IMR-90 (cell line): ENCODE measurements around the gene C17orf50. TPM values are rescaled to one million over a fixed set of nuclear protein-coding genes. Genes with fewer than 3 reads are reported as not detected.

Experiments used
- ATAC-seq: fragments of 200-7000 bp; cut with Tn5 transposase; 2 replicates; pipeline ENCODE4 v1.9.1; 2020; ENCODE audit warnings: low read depth, mild to moderate bottlenecking, moderate library complexity
- BruUV-seq: library from RNA; stranded (reverse); fragments of 400-500 nt; replicated peaks from 2 replicates; lab custom pipeline; 2021; lab: Mats Ljungman, UMichigan
- CTCF ChIA-PET: fragments of 300-600 bp; formaldehyde crosslinking; extraction: SDS; loops from one replicate; lab custom pipeline; 2021; ENCODE audit warnings: antibody characterized with exemption; lab: Yijun Ruan, JAX
- POLR2A ChIA-PET: fragments of 300-600 bp; sonication (Branson Sonifier 250); formaldehyde crosslinking; loops from one replicate; lab custom pipeline; 2022; ENCODE audit warnings: antibody characterized with exemption; ENCODE audit not compliant: unreplicated experiment; lab: Charles Lee
- DNase-seq: peaks from one replicate; pipeline ENCODE4 v3.0.0; 2013
- H2AFZ ChIP-seq: replicated peaks from 2 replicates; pipeline ENCODE3; 2013; ENCODE audit warnings: low read length, mild to moderate bottlenecking; ENCODE audit not compliant: poor library complexity
- H2AK5ac ChIP-seq: 2 replicates; pipeline ENCODE4 v1.6.1; 2013; ENCODE audit warnings: low read depth, low read length, inconsistent platforms
- H2AK9ac ChIP-seq: replicated peaks from 2 replicates; pipeline ENCODE3; 2013; ENCODE audit warnings: mild to moderate bottlenecking, low read depth, low read length, moderate library complexity; ENCODE audit not compliant: poor library complexity
- H2BK120ac ChIP-seq: 2 replicates; pipeline ENCODE4 v1.6.1; 2013; ENCODE audit warnings: low read depth, low read length, inconsistent platforms
- H2BK15ac ChIP-seq: 3 replicates; pipeline ENCODE4 v1.6.1; 2013; ENCODE audit warnings: low read depth, low read length, inconsistent platforms
- H2BK20ac ChIP-seq: 2 replicates; pipeline ENCODE4 v1.6.1; 2013; ENCODE audit warnings: low read depth, mild to moderate bottlenecking, inconsistent platforms, low read length, moderate library complexity
- H2BK5ac ChIP-seq: 2 replicates; pipeline ENCODE4 v1.6.1; 2013; ENCODE audit warnings: mild to moderate bottlenecking, low read depth, low read length, inconsistent platforms; ENCODE audit not compliant: poor library complexity, severe bottlenecking
- H3K14ac ChIP-seq: replicated peaks from 2 replicates; pipeline ENCODE4 v1.6.1; 2013; ENCODE audit warnings: low read depth, low read length, inconsistent platforms
- H3K18ac ChIP-seq: 2 replicates; pipeline ENCODE4 v1.6.1; 2013; ENCODE audit warnings: low read depth, low read length, control low read depth
- H3K23ac ChIP-seq: 2 replicates; pipeline ENCODE4 v1.6.1; 2013; ENCODE audit warnings: low read depth, low read length, inconsistent platforms
- H3K27ac ChIP-seq: 2 replicates; pipeline ENCODE4 v1.5.1; 2013; ENCODE audit warnings: mild to moderate bottlenecking, control low read depth, low read length; ENCODE audit not compliant: insufficient read depth
- H3K27me3 ChIP-seq: 2 replicates; pipeline ENCODE4 v1.6.1; 2013; ENCODE audit warnings: low read length; ENCODE audit not compliant: control insufficient read depth, insufficient read depth
- H3K36me3 ChIP-seq: 2 replicates; pipeline ENCODE4 v1.6.1; 2013; ENCODE audit warnings: low read length, mixed read lengths; ENCODE audit not compliant: control insufficient read depth, insufficient read depth
- H3K4ac ChIP-seq: 2 replicates; pipeline ENCODE4 v1.6.1; 2013; ENCODE audit warnings: low read depth, low read length, inconsistent platforms
- H3K4me1 ChIP-seq: 2 replicates; pipeline ENCODE4 v1.6.1; 2013; ENCODE audit warnings: low read length, mixed read lengths; ENCODE audit not compliant: control insufficient read depth, insufficient read depth
- H3K4me2 ChIP-seq: 2 replicates; pipeline ENCODE4 v1.6.1; 2013; ENCODE audit warnings: low read depth, mild to moderate bottlenecking, control low read depth, low read length, moderate library complexity
- H3K4me3 ChIP-seq: 2 replicates; pipeline ENCODE4 v1.5.1; 2013; ENCODE audit warnings: low read depth, mild to moderate bottlenecking, control low read depth, low read length, moderate library complexity; ENCODE audit not compliant: insufficient read depth
- H3K56ac ChIP-seq: 2 replicates; pipeline ENCODE4 v1.6.1; 2013; ENCODE audit warnings: low read length, inconsistent platforms; ENCODE audit not compliant: insufficient read depth; ENCODE audit errors: extremely low read depth
- H3K79me1 ChIP-seq, 2 experiments: 2 replicates each; pipeline ENCODE4 v1.6.1; 2013; ENCODE audit warnings: low read length in 2 of 2, inconsistent platforms in 1 of 2, low read depth in 1 of 2
- H3K9ac ChIP-seq: 2 replicates; pipeline ENCODE4 v1.6.1; 2013; ENCODE audit warnings: low read depth, low read length, control low read depth
- H3K9me1 ChIP-seq: 2 replicates; pipeline ENCODE4 v1.6.1; 2013; ENCODE audit warnings: low read length, inconsistent platforms; ENCODE audit not compliant: insufficient read depth
- H3K9me3 ChIP-seq: 2 replicates; pipeline ENCODE4 v1.6.1; 2013; ENCODE audit warnings: low read length; ENCODE audit not compliant: control insufficient read depth, insufficient read depth
- H4K20me1 ChIP-seq: 2 replicates; pipeline ENCODE4 v1.6.1; 2013; ENCODE audit warnings: low read length, inconsistent platforms; ENCODE audit not compliant: insufficient read depth
- H4K5ac ChIP-seq: 2 replicates; pipeline ENCODE4 v1.6.1; 2013; ENCODE audit warnings: mild to moderate bottlenecking, low read depth, low read length, control low read depth
- H4K8ac ChIP-seq, 2 experiments: 2 replicates each; pipeline ENCODE4 v1.6.1; 2013; ENCODE audit warnings: low read depth in 2 of 2, low read length in 2 of 2, control low read depth in 1 of 2, inconsistent platforms in 1 of 2
- H4K91ac ChIP-seq: 2 replicates; pipeline ENCODE4 v1.6.1; 2013; ENCODE audit warnings: low read depth, low read length, inconsistent platforms; ENCODE audit not compliant: insufficient read depth
- MAFK ChIP-seq: IDR thresholded peaks from 2 replicates; pipeline ENCODE4 v1.6.1; 2012; ENCODE audit warnings: low read depth, low read length, improper control_type of control experiment
- NFE2L2 ChIP-seq: fragments of 150-350 bp; IDR thresholded peaks from 2 replicates; pipeline ENCODE4 v1.6.1; 2016; ENCODE audit warnings: low read depth, mild to moderate bottlenecking, low read length
- POLR2A ChIP-seq: IDR thresholded peaks from 2 replicates; pipeline ENCODE4 v1.6.1; 2012; ENCODE audit warnings: mild to moderate bottlenecking, low read depth, low read length
- RAD21 ChIP-seq: IDR thresholded peaks from 2 replicates; pipeline ENCODE4 v1.6.1; 2012; ENCODE audit warnings: low read length, improper control_type of control experiment
- RCOR1 ChIP-seq: IDR thresholded peaks from 2 replicates; pipeline ENCODE4 v1.6.1; 2012; ENCODE audit warnings: mild to moderate bottlenecking, low read length, improper control_type of control experiment; ENCODE audit not compliant: insufficient replicate concordance
- RFX5 ChIP-seq: IDR thresholded peaks from 2 replicates; pipeline ENCODE4 v1.8.0; 2012; ENCODE audit warnings: low read depth, mild to moderate bottlenecking, low read length, moderate library complexity
- SMC3 ChIP-seq: fragments of 150-350 bp; IDR thresholded peaks from 2 replicates; pipeline ENCODE4 v1.6.1; 2016; ENCODE audit warnings: low read depth, mild to moderate bottlenecking, antibody characterized with exemption, low read length, moderate library complexity
- WGBS, 2 experiments: methylation state at CpG; one replicate each; pipeline versions ENCODE4 v1.1.5 to v1.1.7; 2013; ENCODE audit warnings: missing lambda C conversion rate in 2 of 2; ENCODE audit not compliant: insufficient read length in 1 of 2; ENCODE audit errors: extremely low coverage in 2 of 2; 5-methylcytosine and 5-hydroxymethylcytosine counted together
- dilution Hi-C: fragments of 300-500 bp; cut with HindIII; formaldehyde crosslinking; loops from one replicate; pipeline ENCODE4 v1.14.3; 2018; ENCODE audit warnings: low sequenced_read_pairs; ENCODE audit not compliant: unreplicated experiment
- in situ Hi-C: fragments of 300-500 bp; cut with MboI; formaldehyde crosslinking; loops from 3 replicates; pipeline ENCODE4 v1.14.3; 2019; ENCODE audit warnings: low sequenced_read_pairs, inconsistent platforms, mixed read lengths
- intact Hi-C: fragments of 100-400 bp; cut with micrococcal nuclease; formaldehyde crosslinking; loops from 2 replicates; pipeline ENCODE4 v1.10.0; 2022
- polyA plus RNA-seq, 3 experiments: library from polyadenylated mRNA; depleted of rRNA; stranded (reverse); fragments of >200 nt; gene quantifications; 2 replicates each; pipeline ENCODE4 v1.2.3, GENCODE V29; 2012; ENCODE audit warnings: low replicate concordance in 1 of 3
- total RNA-seq: library from RNA; depleted of rRNA; stranded (reverse); fragments of >200 nt; gene quantifications from 2 replicates; pipeline ENCODE4 v1.2.3, GENCODE V29; 2012
- TF ChIP-seq, protein P1 (sequence below): fragments of 150-350 bp; IDR thresholded peaks from 2 replicates; pipeline ENCODE4 v1.6.1; 2017; ENCODE audit warnings: mild to moderate bottlenecking, antibody characterized with exemption, low read length, low read depth
- TF ChIP-seq, protein P2 (sequence below): fragments of 150-350 bp; IDR thresholded peaks from 2 replicates; pipeline ENCODE4 v1.6.1; 2016; ENCODE audit warnings: low read depth, mild to moderate bottlenecking, low read length, moderate library complexity, borderline replicate concordance

C17orf50 gene
- total and polyA plus RNA-seq, 2 of the 4 experiments (the other 2 are of a cell fraction) = not detected

DNA sequence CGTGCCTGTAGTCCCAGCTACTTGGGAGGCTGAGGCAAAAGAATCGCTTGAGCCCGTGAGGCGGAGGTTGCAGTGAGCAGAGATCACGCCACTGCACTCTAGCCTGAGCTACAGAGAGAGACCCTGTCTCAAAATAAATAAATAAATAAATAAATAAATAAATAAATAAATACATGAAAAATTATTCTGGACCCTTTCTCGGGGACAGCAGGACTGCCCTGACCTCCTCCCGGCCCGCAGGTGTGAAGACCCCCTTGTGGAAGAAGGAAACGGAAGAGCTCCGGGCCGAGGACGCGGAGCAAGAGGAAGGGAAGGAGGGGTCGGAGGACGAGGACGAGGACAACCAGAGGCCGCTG lies 3.1 kb downstream of the C17orf50 start:
- intact Hi-C loops = loop anchor here (1.0 kb wide), 1 partner anchor 41 kb away; no protein-coding TSS in a partner anchor
- no peak overlapping the region; the same call in 1 of the 2 replicates for H3K27ac ChIP-seq
- WGBS, 2 experiments = 0% methylated on average over 3 of the region's 17 CpGs; no CpG with 5 or more reads in 1 of the 2 experiments

More for the DNA sequence above, 3.1 kb downstream of the C17orf50 start:
- H3K36me3 ChIP-seq = no peaks in the 10 kb centered on the region
- no peak overlapping the region for H3K18ac ChIP-seq
- H2BK20ac ChIP-seq = no peak overlapping the region
- H3K4me1 ChIP-seq = peaks cover 3% of the 10 kb centered on the region
- H4K8ac ChIP-seq = no peak overlapping the region
- no peak overlapping the region for H2BK120ac ChIP-seq
- no peak overlapping the region for H3K14ac ChIP-seq
- H2AK9ac ChIP-seq = peak overlapping the region; percentile 85
- dilution Hi-C loops = no loop called here
- H2AK5ac ChIP-seq = no peak overlapping the region
- H3K9me1 ChIP-seq = no peaks in the 10 kb centered on the region
- no peak overlapping the region for H2BK15ac ChIP-seq
- no peak overlapping the region for H3K56ac ChIP-seq
- H3K4me2 ChIP-seq = peak overlapping the region; percentile 95
- DNase-seq = no peak
- no TSS peak for BruUV-seq
- peaks cover 8% of the 10 kb centered on the region; the same call in 1 of the 2 replicates for H4K20me1 ChIP-seq
- no peaks in the 10 kb centered on the region for H3K79me1 ChIP-seq
- in situ Hi-C loops = loop anchor here (5.0 kb wide), 1 partner anchor 44 kb away; the partner anchor contains the start of gene TAF15
- H3K4ac ChIP-seq = no peak overlapping the region
- no peaks in the 10 kb centered on the region for H3K9me3 ChIP-seq
- CTCF ChIA-PET = interaction anchor here (0.6 to 2.6 kb wide), 21 partner anchors 9 to 456 kb away, joined by 3 to 34 read pairs (median 6); partner anchors contain the start of genes MMP28 and TAF15
- no peak for TF ChIP-seq RAD21
- TF ChIP-seq MAFK = no peak
- TF ChIP-seq, protein P1, sequence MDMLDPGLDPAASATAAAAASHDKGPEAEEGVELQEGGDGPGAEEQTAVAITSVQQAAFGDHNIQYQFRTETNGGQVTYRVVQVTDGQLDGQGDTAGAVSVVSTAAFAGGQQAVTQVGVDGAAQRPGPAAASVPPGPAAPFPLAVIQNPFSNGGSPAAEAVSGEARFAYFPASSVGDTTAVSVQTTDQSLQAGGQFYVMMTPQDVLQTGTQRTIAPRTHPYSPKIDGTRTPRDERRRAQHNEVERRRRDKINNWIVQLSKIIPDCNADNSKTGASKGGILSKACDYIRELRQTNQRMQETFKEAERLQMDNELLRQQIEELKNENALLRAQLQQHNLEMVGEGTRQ = no peak
- TF ChIP-seq RFX5 = no peak
- TF ChIP-seq RCOR1 = no peak
- no peak for TF ChIP-seq SMC3
- no peak for TF ChIP-seq NFE2L2
- TF ChIP-seq, protein P2, sequence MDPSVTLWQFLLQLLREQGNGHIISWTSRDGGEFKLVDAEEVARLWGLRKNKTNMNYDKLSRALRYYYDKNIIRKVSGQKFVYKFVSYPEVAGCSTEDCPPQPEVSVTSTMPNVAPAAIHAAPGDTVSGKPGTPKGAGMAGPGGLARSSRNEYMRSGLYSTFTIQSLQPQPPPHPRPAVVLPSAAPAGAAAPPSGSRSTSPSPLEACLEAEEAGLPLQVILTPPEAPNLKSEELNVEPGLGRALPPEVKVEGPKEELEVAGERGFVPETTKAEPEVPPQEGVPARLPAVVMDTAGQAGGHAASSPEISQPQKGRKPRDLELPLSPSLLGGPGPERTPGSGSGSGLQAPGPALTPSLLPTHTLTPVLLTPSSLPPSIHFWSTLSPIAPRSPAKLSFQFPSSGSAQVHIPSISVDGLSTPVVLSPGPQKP = no peak
- TF ChIP-seq POLR2A = no peak
- H4K5ac ChIP-seq = no peak overlapping the region
- POLR2A ChIA-PET = no interaction called here
- no peak overlapping the region for H2BK5ac ChIP-seq
- peak overlapping the region; percentile 35; the same call in 1 of the 2 replicates for H3K4me3 ChIP-seq
- no peak; the same call in 1 of the 2 replicates for ATAC-seq
- H2AFZ ChIP-seq = peak overlapping the region; percentile 93
- H3K9ac ChIP-seq = peak overlapping the region; percentile 71; the same call in 1 of the 2 replicates
- no peak overlapping the region for H4K91ac ChIP-seq
- H3K23ac ChIP-seq = no peak overlapping the region
- peaks cover 26% of the 10 kb centered on the region for H3K27me3 ChIP-seq
